GM23248 (cell line): ENCODE data around the gene BCL2L13.

Experiments
- EZH2 ChIP-seq: fragments of 200-600 bp; sonication (generic); IDR thresholded peaks from 2 replicates; pipeline ENCODE4 v1.6.1; 2018; ENCODE audit warnings: antibody characterized with exemption, mild to moderate bottlenecking; ENCODE audit not compliant: insufficient read depth, poor library complexity, severe bottlenecking
- EZH2phosphoT487 ChIP-seq: fragments of 200-600 bp; sonication (generic); IDR thresholded peaks from 2 replicates; pipeline ENCODE4 v1.6.1; 2018; ENCODE audit warnings: antibody characterized with exemption, moderate library complexity, mild to moderate bottlenecking, low read depth; ENCODE audit not compliant: insufficient read depth

DNA sequence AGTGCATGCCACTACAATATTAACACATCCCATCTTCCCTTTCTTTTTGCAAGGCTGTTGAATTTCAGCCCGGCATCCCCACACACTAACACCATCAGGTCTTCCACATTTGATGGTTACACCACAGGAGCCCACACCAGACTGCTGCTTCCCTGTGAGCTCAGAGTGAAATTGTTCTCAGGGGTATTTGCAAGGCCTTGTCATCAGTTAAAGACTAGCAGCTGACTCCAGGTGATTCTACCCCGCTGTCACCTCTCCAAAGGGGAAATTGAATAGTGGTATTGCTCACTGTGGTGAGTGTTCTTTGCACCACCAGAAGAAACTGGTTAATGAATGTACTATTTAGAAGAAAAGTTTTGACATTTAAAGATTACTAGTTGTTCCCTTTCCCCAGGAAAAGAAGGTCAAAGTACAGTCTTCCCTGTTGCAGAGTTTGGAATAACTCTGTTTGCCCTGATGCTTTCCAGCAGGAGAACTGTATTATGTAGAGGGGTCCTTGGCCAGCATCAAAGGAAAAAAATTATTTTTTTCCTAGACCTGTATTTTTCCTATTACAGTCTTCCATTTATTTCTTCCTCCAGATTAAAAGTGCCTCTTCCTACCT is 93.8 kb downstream of the BCL2L13 start:
- TF ChIP-seq EZH2 (no peak), EZH2phosphoT487 (no peak)
